NCI-H2107 treated with DMSO at 0.1 percent for 48 hours (cell line): Measurements from ENCODE around the gene PKDCC.

ENCODE experiments used
- DNase-seq: peaks from one replicate; lab custom pipeline; 2025; ENCODE audit not compliant: unreplicated experiment; lab: John Stamatoyannopoulos, UW

The PKDCC gene

DNA sequence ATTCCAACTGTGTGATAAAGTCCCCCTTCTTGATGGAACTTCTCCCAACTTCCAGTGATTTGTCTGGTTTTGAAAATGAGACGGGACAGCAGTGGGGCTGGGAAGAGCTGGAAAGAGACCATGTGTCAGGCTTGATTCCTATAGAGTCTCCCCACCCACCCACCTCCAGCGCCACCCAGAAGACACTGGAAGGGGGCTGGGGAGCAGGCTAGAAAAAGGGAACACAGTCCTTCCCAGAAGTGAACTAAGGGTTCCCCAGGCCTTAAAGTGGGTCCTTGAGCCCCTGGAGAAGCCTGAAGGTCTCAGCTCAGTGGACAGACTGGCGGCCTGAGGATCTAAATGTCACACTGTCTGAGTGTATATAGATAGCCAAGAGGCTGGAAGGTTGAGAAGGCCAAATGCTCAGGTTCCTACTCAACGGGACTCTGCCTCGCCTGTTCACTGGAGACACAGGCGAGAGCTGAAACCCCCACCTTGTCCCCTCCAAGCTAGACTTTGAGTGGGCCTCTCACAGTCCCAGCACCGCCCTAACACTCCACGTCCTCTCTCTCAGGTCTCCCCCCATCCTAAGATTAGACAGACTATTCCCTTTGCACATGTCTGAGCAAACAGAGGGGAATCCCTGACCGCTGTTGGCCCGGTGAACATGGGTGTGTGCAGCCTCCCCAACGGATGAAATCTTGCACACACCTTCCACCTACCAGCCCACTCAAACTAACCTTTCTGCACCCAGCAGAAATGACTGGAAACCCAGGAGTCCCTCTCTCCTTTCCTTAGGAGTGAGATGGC lies 1.6 kb downstream of the PKDCC start:
- no peak for DNase-seq

DNA sequence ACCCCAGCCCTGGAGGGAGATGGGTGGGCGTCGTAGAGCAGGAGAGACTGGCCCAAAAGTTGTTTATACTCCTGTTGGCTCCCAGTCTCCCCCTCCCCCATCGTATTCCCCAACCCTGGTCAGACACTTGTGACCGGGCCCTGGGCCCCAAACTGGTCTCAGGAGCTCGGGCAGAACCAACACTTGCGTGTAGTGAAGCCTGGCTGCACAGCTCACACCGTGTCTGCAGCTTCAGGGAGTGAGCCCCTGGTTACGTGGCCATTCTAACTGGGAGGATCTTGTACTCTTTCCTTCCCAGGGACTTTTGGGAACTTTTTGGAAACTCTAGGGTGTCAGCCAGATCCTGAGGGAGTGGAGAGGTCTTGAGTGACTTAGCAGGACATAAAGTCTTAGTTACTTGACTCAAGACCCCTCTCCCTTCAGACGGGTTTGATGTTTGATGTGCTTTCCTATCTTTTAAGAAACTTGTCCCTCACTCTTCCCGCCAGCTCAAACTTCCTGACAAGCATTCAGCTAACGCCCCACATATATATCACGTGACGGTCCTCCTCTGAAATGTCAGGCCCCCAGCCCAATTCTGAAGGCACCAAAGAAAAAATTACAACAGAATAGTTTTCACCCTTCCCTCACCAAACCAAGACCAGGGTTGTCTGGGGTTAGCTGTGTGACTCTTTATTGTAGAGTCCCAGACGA lies 2.3 kb downstream of the PKDCC start:
- DNase-seq, result no peak

DNA sequence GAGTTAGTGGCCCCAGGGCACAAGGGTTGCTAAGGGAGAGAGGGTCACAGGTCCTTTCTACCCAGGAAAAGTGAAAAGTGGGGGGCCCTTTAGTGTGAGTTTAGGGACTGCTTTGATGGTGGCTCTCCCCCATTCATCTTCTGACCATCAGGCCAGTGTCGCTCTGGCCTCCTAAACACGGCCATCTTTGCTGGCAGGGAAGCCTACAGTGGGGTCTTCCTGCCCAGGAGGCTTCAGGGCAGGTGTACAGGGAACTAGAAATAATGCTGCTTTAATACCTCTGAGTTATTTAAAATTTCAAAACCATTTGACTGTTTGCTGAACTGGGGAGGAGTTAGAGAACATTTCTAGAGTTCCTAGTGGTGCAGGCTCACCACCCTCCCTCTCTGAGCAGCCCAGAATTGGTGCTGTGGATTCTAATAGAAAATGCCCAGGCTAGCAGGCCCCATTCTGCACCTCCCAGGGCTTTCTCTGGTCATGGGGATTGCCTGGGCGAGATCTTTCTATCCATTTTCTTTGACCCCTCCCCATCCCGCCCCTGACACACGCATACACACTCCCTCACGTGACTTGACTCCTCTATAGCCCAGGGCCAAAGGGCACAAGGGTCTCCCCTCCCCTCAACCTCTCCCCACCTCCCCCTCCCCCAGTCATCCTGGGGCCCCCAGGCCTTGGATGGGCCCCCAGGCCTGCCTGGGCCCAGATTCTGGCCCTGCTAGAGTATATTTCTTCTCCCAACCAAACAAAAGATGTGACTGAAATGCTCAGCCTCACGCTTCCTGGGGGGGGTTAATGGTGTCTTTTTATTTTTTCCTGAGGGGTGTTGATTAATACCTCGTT lies 3.1 kb downstream of the PKDCC start:
- no peak for DNase-seq

DNA sequence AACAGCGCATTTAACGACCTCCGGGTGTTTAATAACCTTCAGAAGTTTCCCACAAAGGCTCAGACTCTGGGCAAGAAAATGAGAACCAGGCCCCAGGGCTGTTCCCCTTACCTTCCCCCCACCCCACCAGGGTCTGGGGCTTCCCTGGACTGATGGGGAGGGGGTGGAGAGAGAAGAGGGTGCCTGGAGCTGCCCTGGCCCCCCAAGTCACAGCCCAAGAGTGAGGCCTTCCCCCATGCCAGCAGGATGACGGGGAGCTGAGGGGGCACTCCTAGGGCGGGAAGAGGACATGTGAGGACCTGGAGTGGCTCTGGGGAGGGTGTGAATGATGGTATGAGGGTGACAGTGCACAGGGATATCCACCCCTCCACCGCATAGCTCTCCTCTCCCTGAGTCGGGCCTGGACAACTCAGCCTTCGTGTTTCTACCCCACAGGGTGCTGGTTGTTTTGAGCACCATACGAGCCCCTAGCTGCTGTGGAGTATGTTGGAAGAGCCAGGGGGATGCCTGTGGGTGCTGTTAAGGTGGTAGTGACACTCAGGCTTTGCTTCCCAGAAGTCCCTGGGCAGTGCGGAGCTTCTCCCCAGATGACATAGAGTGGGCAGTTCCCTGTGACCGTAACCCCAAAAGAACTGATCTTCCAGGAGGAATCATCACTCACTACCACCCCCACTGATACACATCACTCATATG lies 3.9 kb downstream of the PKDCC start:
- no peak for DNase-seq

DNA sequence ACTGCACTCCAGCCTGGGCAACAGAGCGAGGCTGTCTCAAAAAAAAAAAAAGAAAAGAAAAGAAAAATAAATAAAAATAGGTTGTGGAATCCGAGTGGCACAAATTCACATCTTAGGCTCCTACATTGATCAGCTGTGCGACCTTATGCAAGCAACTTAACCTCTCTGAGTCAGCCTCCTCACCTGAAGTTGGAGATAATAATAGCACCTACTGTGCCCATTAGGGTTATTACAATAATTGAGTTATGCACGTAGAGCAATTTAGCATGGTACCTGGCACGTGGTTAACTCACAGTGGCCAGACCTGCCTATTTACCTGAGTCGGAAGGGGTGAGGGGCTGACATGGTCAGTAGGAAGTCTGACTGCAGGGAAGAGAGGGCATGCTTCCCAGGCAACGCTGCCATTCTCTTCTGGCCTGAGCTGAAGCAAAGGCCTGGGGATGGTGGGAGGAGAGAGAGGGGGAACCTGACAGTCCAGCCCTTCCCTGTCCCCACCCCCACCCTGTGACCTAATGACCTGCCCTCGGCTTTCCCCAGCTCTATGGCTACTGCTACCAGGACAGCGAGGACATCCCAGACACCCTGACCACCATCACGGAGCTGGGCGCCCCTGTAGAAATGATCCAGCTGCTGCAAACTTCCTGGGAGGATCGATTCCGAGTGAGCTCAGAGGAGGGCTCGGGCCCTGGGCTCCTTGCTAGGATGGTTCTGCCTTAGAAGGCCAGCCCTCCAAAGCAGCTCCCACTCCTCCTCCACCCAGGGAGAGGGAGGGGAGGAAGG lies 5.1 kb downstream of the PKDCC start:
- DNase-seq, result no peak

DNA sequence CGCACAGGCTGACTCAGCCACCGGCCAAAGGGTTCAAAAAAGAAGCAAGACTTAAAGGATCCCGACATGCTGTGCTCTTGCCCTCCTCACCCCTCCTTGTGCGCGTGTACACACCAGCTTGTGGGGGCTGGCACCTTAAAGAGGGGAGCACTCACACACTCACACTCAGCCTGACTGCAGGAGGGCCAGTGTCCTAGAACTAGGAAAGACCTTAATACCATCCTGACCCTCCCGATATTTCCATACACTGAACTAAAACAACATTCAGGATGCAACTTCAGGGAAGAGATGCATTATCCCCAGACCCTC lies 5.6 kb downstream of the PKDCC start:
- no peak for DNase-seq

DNA sequence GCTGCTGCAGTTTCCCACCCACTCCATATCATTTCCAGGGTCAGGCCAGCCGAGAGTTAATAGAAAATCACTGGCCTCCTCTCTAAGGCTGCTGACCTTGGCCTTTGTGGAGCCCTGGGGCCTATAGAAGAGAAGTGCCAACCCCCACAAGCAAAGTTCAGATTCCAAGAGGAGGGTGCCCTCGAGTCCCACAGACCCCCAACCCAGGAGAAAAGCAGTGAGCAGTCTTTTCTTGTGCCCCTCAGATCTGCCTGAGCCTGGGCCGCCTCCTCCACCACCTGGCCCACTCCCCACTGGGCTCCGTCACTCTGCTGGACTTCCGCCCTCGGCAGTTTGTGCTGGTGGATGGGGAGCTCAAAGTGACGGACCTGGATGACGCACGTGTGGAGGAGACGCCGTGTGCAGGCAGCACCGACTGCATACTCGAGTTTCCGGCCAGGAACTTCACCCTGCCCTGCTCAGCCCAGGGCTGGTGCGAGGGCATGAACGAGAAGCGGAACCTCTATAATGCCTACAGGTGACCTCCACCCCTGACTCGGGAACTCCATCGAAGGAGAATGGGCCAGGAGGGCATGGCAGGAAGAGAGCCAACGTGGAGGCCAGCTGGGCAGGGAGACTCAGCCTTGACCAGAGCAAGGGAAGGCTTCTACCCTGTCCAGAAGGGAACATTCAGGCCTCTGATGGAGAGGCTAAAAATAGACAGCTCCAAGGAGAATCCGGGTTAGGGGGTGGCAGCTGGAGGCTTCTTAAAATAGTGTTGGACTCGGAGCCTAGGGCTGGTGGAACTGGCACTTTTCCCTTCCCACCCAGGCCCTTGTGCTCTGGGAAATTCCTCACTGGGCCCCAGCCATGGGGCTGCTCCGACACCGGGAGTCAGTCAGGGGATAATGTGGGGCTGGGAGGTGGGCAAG lies 6.2 kb downstream of the PKDCC start:
- no peak for DNase-seq

DNA sequence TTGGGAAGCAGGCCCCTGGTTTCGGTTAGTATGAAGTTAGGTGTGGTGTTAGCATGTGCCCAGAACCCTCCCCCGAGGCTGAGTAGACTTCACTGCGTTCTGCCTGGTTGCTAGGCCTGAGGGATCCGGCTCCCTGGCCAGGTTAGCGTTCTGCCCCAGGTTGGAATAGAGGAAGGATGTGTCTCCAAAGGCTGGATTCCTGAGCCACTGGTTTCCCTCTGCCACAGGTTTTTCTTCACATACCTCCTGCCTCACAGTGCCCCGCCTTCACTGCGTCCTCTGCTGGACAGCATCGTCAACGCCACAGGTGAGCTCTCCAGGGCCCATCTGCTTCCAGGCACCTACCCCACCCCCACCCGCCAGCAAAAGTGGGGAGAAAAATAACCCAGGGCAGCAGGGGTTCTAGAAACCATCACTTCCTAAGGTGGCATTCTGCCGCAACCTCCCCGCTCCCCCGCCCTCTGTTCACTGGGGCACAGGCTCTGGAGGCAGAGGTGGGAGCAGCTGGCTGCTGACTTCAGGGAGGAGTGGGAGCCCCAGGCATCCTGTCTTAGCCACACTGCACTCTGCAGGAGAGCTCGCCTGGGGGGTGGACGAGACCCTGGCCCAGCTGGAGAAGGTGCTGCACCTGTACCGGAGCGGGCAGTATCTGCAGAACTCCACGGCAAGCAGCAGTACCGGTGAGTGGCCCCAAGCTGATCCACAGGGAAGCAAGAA lies 7.1 kb downstream of the PKDCC start:
- no peak for DNase-seq

DNA sequence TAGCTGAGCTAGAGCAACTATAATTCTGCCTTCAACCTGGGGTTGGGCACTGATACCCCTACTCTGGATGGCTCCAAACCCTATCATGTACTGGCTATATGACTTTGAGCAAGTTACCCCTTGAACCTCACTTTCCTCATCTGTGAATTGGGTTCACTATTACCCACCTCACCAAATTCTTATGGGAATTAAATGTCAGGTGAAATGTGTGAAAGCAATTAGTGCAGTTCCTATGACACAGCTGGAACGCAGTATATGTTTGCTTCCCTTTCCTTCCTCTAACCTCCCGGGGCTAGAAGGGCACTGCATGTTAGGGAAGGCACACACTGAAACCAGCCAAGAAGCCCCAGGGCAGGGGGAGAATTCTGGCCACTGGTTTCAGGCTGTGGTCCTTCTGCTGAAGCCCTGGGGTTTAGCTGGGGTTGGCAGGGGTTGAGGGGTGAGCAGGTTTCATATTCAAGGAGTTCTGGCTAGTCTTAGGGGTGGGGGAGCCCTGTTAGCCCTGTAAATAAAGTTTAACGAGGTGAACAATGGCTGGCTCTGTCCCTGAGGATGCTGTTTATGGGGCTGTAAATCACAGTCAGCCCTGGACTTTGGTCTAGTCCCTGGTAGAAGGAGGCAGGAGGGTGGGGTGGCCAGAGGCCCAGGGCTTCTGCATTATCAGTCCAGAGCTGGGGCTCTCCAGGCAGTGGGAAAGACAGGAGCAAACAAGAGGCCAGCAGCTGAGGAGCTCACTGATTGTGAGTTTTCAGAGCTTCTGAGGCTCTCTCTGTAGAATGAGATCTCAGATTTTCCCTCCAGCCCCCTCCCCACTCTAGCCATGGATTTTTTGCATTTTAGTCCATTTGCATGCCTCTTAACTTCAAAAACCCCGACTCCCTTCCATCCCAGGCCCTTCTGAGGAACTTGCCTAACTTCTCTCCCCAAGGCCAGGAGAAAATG lies 8.0 kb downstream of the PKDCC start:
- no peak for DNase-seq

DNA sequence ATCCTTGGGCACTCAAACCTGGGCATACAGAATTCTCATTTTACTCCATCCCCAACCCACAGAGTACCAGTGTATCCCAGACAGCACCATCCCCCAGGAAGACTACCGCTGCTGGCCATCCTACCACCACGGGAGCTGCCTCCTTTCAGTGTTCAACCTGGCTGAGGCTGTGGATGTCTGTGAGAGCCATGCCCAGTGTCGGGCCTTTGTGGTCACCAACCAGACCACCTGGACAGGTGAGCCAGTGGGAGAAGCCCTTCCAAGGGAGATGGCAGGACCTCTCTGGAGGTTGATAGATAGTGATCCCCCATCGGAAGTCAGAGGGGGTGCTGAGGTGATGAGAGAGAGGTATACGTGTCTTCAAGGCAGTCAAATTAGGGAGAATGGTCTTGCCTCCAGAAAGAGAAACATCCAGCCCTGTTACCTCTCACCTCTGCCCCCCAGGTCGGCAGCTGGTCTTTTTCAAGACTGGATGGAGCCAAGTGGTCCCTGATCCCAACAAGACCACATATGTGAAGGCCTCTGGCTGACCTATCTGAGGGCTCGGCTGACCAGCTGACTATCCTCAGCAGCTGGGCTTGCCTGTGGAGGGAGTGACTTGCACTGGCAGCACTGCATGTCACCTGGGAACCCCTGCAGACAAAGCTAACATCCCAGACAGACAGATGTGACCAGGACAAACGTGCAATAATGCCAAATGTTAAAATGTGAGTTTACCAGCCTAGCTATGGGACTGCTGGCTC lies 9.5 kb downstream of the PKDCC start:
- DNase-seq, result no peak

DNA sequence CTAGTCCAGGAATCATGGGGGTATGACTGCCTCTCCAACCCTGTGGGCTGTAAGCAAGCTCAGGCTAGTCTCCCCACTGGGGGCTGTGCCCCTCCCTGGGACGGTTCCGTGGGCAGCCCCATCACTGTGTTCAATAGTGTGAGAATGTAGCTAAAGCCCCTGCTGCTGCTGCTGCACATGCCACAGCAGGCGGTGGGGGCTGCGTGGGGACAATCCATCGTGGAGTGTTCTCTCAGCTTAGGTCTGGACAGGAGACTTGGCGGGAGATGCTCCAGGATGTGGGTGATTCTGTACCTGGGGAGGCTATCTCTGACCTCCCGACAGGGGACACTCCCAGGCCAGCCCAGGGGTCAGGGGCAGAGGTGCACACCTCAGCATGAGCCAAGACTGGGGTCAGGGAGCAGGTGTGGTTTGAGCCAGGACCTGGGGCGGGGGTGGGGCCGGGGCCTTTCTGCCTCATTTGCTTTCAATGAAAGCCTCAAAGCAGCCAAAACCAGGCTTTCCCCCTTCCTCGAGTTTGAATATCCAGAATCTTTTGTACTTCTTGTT lies 10.2 kb downstream of the PKDCC start:
- no peak for DNase-seq

DNA sequence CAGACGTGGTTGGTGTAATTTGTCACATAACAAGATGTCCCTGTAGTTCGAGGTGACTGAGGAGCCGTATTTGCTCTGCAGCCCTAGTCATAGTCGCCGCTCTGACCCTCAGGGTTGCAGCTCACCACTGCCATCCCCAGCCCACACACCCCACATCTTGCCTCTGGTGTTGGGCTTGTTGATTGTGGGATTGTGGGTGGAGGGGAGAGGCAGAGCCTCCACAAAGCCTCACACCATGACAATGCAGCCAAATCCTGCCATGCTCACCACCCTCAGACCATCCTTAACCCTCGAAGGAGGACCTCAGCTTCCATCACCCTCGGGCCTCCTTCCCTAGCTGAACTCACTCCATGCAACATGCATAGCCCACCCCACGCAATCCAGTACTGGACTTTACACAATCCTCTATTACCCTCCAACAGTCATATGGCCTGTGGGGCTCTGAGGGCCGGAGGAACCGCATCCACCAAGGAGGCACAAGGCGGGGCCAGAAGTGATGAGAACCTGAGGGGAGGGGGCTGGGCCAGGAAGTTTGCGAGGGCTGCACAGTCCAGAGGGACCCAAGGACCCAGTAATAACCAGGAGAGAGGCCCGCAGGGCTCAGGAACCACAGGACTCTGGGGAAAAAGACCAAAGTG lies 11.6 kb downstream of the PKDCC start:
- no peak for DNase-seq

DNA sequence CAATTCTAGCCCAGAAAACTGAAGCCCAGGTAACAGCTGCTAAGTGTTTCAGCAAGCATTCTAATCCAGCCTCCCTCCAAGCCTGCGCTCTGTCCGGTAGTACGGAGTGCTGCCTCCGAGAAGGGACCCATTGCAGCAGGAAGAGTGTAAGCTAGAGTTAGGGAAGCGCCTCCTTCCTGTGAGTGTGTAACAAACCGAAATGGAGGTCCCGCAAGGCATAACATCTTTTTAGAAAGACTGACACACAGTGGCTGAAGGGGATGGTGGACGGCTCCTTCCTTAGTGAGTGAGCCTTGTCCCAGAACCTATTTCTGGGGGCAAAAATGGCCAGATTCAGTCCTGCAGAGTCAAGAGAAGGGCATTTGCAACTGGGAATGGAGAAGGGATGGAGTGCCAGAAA lies 12.2 kb downstream of the PKDCC start:
- DNase-seq, result no peak

DNA sequence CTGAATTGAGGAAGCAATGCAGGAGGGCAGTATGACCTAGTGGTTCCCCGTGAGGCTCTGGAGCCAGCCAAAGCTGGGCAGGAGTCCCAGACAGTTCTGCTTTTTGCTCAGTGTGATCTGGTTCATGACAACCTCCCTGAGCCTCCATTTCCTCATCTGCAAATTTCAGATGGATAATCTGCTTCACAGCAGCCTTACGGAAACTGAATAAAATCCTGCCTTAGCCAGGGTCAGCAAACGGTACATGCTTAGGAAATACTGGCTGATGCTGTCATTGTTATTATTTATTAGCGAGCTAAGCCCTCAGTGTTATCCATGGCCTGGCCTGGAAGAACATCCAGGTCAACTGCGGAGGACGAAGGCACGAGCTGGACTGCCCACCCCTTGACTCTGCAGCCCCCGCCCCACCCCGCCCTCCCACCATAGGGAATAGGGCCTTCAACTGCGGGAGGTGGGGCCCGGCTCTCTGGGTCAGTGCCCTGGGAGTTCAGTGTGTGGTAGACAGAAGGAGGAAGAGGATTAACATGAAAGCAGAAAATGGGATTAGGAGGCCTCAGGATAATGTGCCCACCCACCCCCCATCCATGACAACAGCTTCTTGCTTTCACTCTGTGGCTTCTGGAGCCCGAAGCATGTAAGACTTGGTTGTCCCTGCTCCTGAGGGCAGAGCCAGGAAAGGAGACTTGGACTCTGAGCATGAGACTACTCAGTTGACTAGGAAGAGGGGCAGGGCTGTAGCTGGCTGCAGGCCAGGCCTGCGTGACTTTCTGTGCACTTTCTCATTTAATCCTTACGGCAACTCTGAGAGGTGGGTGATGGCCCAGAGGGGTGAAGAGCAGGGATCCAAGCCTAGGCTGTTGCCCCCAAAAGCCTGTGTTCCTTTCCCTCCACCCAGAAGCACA lies 13.1 kb downstream of the PKDCC start:
- DNase-seq, result no peak

DNA sequence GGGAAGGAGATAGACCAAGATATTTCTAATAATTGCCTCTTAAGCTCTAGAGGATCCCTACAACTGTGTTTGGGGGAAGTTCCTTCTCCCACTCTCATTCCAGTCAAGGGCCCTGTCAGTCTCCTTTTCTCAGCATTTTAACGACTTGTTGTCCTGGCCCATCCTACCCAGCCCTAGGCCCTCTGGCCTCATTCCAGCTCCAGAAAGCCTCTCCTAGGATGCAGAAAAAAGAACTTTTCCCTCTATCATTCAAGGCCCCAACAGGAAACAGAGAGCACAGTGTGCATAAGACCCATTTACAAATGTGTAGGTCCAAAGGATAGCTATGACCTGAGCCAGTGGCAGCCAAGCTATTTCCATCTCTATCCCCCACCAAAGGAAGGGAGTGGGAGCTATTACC lies 14.0 kb downstream of the PKDCC start:
- DNase-seq, result no peak
